Breast epithelium (tissue), 3 donors: ENCODE results near the gene SLC8A2.

Experiments used
- POLR2A ChIP-seq: fragments of 450-650 bp; IDR thresholded peaks from one replicate; pipeline ENCODE4 v1.6.1; 2016; ENCODE audit warnings: antibody characterized with exemption, mild to moderate bottlenecking, moderate library complexity
- POLR2AphosphoS5 ChIP-seq, 3 donors: sonication (generic); formaldehyde crosslinking; IDR thresholded peaks; one replicate each; pipeline ENCODE4 v1.6.1; 2017; ENCODE audit warnings: antibody characterized with exemption in 3 of 3
- TF ChIP-seq, protein P1 (sequence below), 3 donors: fragments of 450-650 bp; IDR thresholded peaks; one replicate each; pipeline ENCODE4 v1.5.1; 2016 to 2017; ENCODE audit warnings: antibody characterized with exemption in 3 of 3, mild to moderate bottlenecking in 3 of 3, moderate library complexity in 3 of 3

DNA sequence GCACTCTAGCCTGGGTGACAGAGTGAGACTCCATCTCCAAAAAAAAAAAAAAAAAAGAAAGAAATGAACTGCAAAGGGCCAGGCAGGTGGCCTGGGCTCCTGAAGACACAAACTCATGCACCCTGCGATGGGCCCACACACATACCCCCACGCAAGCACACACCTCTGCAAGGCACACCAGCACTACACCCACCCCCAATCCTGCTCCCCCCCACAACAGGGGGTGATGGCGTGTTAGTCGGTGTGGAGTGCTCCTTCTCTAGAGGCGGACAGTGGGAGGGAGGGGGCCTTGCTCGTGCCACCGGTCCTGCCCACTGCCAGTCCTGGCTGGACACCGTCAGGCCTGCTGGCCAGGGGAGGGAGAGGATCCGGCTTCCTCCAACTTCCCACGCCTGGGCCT, 1.6 kb upstream of the SLC8A2 start:
- TF ChIP-seq, protein P1, sequence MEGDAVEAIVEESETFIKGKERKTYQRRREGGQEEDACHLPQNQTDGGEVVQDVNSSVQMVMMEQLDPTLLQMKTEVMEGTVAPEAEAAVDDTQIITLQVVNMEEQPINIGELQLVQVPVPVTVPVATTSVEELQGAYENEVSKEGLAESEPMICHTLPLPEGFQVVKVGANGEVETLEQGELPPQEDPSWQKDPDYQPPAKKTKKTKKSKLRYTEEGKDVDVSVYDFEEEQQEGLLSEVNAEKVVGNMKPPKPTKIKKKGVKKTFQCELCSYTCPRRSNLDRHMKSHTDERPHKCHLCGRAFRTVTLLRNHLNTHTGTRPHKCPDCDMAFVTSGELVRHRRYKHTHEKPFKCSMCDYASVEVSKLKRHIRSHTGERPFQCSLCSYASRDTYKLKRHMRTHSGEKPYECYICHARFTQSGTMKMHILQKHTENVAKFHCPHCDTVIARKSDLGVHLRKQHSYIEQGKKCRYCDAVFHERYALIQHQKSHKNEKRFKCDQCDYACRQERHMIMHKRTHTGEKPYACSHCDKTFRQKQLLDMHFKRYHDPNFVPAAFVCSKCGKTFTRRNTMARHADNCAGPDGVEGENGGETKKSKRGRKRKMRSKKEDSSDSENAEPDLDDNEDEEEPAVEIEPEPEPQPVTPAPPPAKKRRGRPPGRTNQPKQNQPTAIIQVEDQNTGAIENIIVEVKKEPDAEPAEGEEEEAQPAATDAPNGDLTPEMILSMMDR (IDR thresholded peaks at IDR 0.05) = no peak
- TF ChIP-seq POLR2A = no peak
- TF ChIP-seq POLR2AphosphoS5 (IDR thresholded peaks at IDR 0.05) = no peak
